Stromal cell of bone marrow (primary cell): ENCODE data around the gene SNTA1.
"Not testable (repeated sequence)": the region's sequence is repeated elsewhere in the genome, so short reads cannot be mapped to it uniquely, and the experiment has no call there.

Source experiments
- DNase-seq: peaks from one replicate; pipeline ENCODE4 v3.0.0-alpha.2; 2012; ENCODE audit warnings: low read depth

The SNTA1 gene

GRCh38 chr20:33431797-33432381 lies 11.7 kb downstream of the SNTA1 start:
- no peak for DNase-seq

DNA sequence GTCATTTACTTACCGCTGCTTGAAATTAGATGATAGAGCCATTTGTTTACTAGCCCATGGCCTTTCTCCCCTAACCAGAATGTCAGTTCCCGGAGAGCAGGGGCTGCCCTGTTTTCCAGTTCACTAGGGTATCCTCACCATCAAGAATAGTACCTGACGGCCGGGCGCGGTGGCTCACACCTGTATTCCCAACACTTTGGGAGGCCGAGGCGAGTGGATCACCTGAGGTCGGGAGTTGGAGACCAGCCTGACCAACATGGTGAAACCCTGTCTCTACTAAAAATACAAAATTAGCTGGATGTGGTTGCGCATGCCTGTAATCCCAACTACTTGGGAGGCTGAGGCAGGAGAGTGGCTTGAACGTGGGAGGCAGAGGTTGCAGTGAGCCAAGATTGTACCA lies 19.7 kb downstream of the SNTA1 start:
- DNase-seq: not testable (repeated sequence)

DNA sequence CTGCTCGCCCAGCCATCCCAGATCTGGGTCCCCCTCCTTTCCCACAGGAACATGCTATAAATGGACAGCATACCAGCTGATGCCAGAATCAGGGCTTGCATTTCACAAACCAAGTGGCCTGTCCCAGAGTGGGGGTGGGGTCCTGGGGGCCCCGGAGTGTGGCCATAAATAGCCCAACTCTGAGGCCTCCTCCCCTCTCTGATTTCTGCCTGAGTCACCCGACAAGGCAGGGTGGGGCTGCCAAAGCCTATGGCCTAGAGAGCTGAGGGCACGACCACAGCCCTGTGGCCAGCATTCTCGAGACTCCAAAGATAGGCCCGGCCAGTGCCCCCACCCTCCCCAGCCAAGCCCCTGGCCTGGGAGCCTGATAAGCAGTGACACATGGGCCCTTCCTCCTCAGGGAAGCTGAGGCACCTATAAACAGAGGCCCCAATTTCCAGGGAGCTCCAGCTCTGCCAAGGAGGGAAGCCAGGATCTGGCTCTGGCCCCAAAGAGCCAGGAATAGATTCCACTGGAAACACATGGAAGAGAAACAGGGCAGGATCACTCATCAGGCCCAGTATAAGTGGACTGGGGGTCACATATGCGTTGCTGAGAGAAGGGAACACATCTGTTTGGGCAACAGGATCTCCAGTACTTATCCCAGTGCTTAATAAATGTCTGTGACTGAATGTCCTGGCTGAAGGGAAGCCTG lies 20.3 kb downstream of the SNTA1 start:
- peak; percentile 84 for DNase-seq

- no peak for DNase-seq
Observed at GRCh38 chr20:33419140-33419974, 24.2 kb downstream of the SNTA1 start.

GRCh38 chr20:33418033-33418432 lies 25.5 kb downstream of the SNTA1 start:
- DNase-seq: no peak

- DNase-seq: no peak
Observed at GRCh38 chr20:33415948-33416347, 27.6 kb downstream of the SNTA1 start.

GRCh38 chr20:33412484-33412838 lies 31.1 kb downstream of the SNTA1 start:
- no peak for DNase-seq

- no peak for DNase-seq
Observed at GRCh38 chr20:33411711-33412483, 31.7 kb downstream of the SNTA1 start.

- no peak for DNase-seq
Observed at GRCh38 chr20:33411242-33411641, 32.3 kb downstream of the SNTA1 start.

- DNase-seq: no peak
Observed at GRCh38 chr20:33410081-33410742, 33.4 kb downstream of the SNTA1 start.

DNA sequence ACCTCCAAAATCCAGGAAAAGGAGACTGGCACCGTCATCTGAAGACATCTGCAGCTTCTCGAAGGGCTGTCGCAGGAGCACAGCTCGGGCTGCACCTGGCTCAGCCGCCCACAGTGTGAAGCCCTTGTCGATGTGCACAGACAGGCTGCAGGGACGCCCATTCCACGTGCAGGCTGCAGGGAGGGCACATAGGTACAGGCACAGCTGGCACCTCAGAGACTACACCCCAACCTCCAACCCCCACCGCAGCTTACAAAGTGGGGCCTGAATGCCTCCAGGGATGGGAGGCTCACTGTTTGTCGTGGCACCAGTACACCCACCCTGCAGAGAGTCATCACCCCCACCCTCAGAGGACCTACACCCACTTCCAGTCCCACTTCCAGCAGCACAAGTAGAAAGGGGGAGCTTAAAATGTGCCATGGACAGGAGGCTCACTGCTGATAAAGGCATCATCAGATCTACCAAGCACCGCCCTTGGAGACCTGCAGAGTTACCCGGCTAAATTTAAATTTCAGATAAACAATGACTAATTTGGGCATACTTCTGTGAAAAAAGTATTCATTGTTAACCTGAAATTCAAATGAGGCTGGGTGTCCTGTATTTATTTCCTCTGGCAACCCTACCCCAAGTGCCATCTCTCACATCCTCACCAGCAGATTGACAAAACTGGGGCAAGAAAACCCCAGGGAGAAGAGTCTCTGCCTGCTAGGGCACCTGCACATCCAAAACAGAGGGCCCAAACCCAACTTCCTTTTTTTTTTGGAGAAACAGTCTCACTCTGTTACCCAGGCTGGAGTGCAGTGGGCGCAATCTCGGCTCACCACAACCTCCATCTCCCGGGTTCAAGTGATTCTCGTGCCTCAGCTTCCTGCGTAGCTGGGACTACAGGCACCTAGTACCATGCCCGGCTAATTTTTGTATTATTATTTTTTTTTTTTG lies 34.6 kb downstream of the SNTA1 start:
- DNase-seq: no peak

GRCh38 chr20:33408313-33408712 lies 35.2 kb downstream of the SNTA1 start:
- no peak for DNase-seq

GRCh38 chr20:33407796-33408195 lies 35.8 kb downstream of the SNTA1 start:
- DNase-seq: no peak

DNA sequence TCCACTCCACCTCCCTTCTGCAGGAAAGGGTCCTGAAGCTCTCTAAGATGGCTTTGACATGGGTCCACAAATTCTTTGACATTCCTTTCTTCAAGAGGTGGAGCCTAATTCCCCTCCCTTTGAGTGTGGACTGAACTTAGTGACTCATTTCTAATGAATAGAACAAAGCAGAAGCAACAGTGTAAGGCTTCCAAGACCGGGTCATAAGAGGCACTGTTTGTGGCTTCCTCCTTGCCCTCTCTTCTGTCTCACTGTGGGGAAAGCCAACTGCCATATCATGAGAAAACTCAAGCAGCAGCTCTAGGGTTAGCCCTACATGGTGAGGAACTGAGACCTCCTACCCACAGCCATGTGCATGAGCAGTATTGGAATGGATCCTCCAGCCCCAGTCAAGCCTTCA lies 36.3 kb downstream of the SNTA1 start:
- DNase-seq: no peak

- no peak for DNase-seq
Observed at GRCh38 chr20:33404281-33404680, 39.3 kb downstream of the SNTA1 start.

DNA sequence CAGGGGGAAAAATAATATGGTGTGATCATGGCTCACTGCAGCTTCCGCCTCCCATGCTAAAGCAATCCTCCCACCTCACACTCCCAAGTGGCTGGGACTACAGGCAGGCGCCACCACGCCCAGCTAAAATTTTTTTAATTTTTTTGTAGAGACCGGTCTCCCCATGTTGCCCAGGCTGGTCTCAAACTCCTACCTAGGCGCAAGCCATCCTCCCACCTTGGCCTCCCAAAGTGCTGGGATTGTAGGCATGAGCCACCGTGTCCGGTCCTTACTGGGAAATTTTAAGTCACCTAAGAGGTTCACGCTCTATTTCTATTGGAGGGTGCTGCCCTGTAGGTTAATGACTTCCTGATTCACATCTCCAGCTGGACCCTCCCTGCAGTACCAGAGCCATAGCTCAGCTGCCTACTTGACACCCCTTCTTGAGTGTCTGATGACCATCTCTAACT lies 41.6 kb downstream of the SNTA1 start:
- DNase-seq: no peak

DNA sequence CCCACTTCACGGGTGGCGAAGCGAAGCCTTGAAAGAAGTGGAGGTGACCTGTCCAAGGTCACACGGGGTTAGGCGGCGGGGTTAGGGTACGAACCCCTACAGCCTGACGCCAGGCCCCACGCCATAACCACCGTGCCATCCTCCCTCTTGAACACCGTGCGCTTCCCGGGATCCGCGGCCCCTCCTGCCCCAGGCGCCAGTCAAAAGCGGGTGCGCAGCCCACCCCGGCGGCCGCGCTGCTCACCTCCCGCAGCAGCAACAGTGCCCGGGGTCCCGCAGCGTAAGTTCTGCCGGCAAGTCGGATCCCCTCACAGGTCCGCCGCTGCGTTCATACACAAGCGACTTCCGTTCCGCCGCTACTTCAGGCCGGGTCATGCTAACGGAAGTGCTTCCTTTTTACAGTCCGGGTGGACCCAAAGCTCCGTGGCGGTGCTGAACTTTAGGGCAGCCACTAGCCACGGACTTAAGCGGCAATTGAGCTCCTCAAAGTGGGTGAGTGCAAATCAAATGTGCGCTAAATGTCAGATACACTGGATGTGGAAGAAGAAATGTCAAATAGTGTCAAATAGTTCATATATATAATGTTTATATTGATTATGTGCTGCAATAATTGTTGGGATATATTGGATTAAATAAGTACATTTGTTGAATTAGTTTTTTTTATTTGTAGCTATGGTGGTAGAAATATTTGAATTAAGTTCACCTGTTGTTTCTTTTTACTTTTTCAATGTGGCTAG lies 42.2 kb downstream of the SNTA1 start, which contains the start of gene CDK5RAP1:
TSS of gene CDK5RAP1 (minus strand) at position 336 of the 737 bp plus-strand sequence. CDS start 4,455 bp downstream, outside the sequence.
- DNase-seq: peak; percentile 79

- DNase-seq: no peak
Observed at GRCh38 chr20:33400812-33401183, 42.8 kb downstream of the SNTA1 start.

- DNase-seq: no peak
Observed at GRCh38 chr20:33399924-33400323, 43.6 kb downstream of the SNTA1 start.

- no peak for DNase-seq
Observed at GRCh38 chr20:33394718-33395117, 48.8 kb downstream of the SNTA1 start.
